Keratinocyte (primary cell): ENCODE data around the gene CGGBP1. TPM values are rescaled to one million over a fixed set of nuclear protein-coding genes. Genes with fewer than 3 reads are reported as not detected.

Source experiments
- DNase-seq: peaks from one replicate; pipeline ENCODE4 v3.0.0-alpha.2; 2011; ENCODE audit warnings: low read depth, missing footprints, low spot score
- FAIRE-seq: peaks from 2 replicates; lab custom pipeline; 2011; peaks lifted over from hg19 to GRCh38; lab: Jason Lieb, UNC
- H2AFZ ChIP-seq: 2 replicates; pipeline ENCODE4 v1.6.0; 2012; ENCODE audit warnings: low read length, control low read depth, inconsistent platforms; ENCODE audit not compliant: control insufficient read depth
- H3K27ac ChIP-seq: 2 replicates; pipeline ENCODE4 v1.5.1; 2011; ENCODE audit warnings: low read length; ENCODE audit not compliant: control insufficient read depth, insufficient read depth
- H3K27me3 ChIP-seq: 3 replicates; pipeline ENCODE4 v1.6.0; 2011; ENCODE audit warnings: low read length; ENCODE audit not compliant: control insufficient read depth, insufficient read depth; ENCODE audit errors: extremely low read depth
- H3K36me3 ChIP-seq, 2 experiments: 2 replicates in 1 of 2; 3 replicates in 1 of 2; pipeline ENCODE4 v1.5.1; 2011; ENCODE audit warnings: low read length in 2 of 2, mild to moderate bottlenecking in 1 of 2; ENCODE audit not compliant: control insufficient read depth in 2 of 2, insufficient read depth in 2 of 2; ENCODE audit errors: extremely low read depth in 1 of 2
- H3K4me1 ChIP-seq: 3 replicates; pipeline ENCODE4 v1.5.1; 2011; ENCODE audit warnings: low read length; ENCODE audit not compliant: control insufficient read depth, insufficient read depth; ENCODE audit errors: extremely low read depth
- H3K4me2 ChIP-seq: 3 replicates; pipeline ENCODE4 v1.6.0; 2011; ENCODE audit warnings: low read depth, low read length; ENCODE audit not compliant: control insufficient read depth, insufficient read depth; ENCODE audit errors: extremely low read depth
- H3K4me3 ChIP-seq, 3 experiments: fragments of 200-600 bp in 1 of 3; sonication (generic) in 1 of 3; 2 replicates in 2 of 3; 3 replicates in 1 of 3; pipeline ENCODE4 v1.5.1; 2011 to 2016; ENCODE audit warnings: low read length in 3 of 3, mild to moderate bottlenecking in 3 of 3, control low read depth in 2 of 3, inconsistent platforms in 1 of 3, low read depth in 1 of 3, mixed read lengths in 1 of 3, mixed run types in 1 of 3, moderate library complexity in 1 of 3; ENCODE audit not compliant: control insufficient read depth in 2 of 3, insufficient read depth in 2 of 3; ENCODE audit errors: extremely low read depth in 1 of 3
- H3K79me2 ChIP-seq: 2 replicates; pipeline ENCODE4 v1.6.0; 2012; ENCODE audit warnings: low read length; ENCODE audit not compliant: control insufficient read depth, insufficient read depth
- H3K9ac ChIP-seq: 3 replicates; pipeline ENCODE4 v1.6.0; 2011; ENCODE audit warnings: low read length; ENCODE audit not compliant: control insufficient read depth, insufficient read depth; ENCODE audit errors: extremely low read depth
- H3K9me1 ChIP-seq: 3 replicates; pipeline ENCODE4 v1.6.0; 2011; ENCODE audit warnings: low read length; ENCODE audit not compliant: control insufficient read depth, insufficient read depth; ENCODE audit errors: extremely low read depth
- H3K9me3 ChIP-seq: 2 replicates; pipeline ENCODE4 v1.5.1; 2012; ENCODE audit warnings: low read depth, low read length; ENCODE audit not compliant: control insufficient read depth
- H4K20me1 ChIP-seq: 3 replicates; pipeline ENCODE4 v1.6.0; 2011; ENCODE audit warnings: low read length; ENCODE audit not compliant: control insufficient read depth, insufficient read depth; ENCODE audit errors: extremely low read depth
- CTCF ChIP-seq, 3 experiments: IDR thresholded peaks in 1 of 3; conservative IDR thresholded peaks in 1 of 3; optimal IDR thresholded peaks in 1 of 3; 2 replicates in 2 of 3; 3 replicates in 1 of 3; pipeline versions ENCODE3 to v1.5.1; 2011; ENCODE audit warnings: low read length in 3 of 3, mild to moderate bottlenecking in 3 of 3, moderate library complexity in 2 of 3, control low read depth in 1 of 3, inconsistent platforms in 1 of 3; ENCODE audit not compliant: insufficient read depth in 2 of 3; ENCODE audit errors: extremely low read depth in 1 of 3
- EZH2 ChIP-seq: IDR thresholded peaks from one replicate; pipeline ENCODE4 v1.6.1; 2012; ENCODE audit warnings: inconsistent platforms, mild to moderate bottlenecking, low read length, moderate library complexity
- dilution Hi-C: fragments of 300-500 bp; cut with MboI; formaldehyde crosslinking; loops from one replicate; pipeline ENCODE4 v1.7.0; 2020; ENCODE audit warnings: low sequenced_read_pairs; ENCODE audit not compliant: extremely low pct_ligation_motif_present
- polyA plus RNA-seq, 5 experiments: library from polyadenylated mRNA; depleted of rRNA in 3 of 5; stranded (reverse) in 3 of 5; stranded (forward) in 1 of 5; unstranded in 1 of 5; fragments of >200 nt; gene quantifications; 1 replicate in 1 of 5; 2 replicates in 3 of 5; 3 replicates in 1 of 5; pipeline versions ENCODE4 v1.2.1 to v1.2.3, GENCODE V29; 2011 to 2012; ENCODE audit warnings: missing spikeins in 2 of 5, low read depth in 1 of 5, low replicate concordance in 1 of 5

Gene CGGBP1
- polyA plus RNA-seq, 1 donor (not counting 4 experiments of a cell fraction or from before 2014, with no cell fraction given): 43.3 TPM

- no peak for DNase-seq
- no peaks in the 10 kb centered on the region for H3K9me3 ChIP-seq
- no peak for FAIRE-seq
- no peak overlapping the region for H2AFZ ChIP-seq
- no peaks in the 10 kb centered on the region for H3K9me1 ChIP-seq
- no peak overlapping the region for H3K4me2 ChIP-seq
- no peak overlapping the region for H3K27ac ChIP-seq
- H3K4me1 ChIP-seq: peaks cover 10% of the 10 kb centered on the region
- no peak overlapping the region for H3K4me3 ChIP-seq
- H3K79me2 ChIP-seq: no peaks in the 10 kb centered on the region
- no peaks in the 10 kb centered on the region for H3K27me3 ChIP-seq
- H4K20me1 ChIP-seq: no peaks in the 10 kb centered on the region
- no peak overlapping the region for H3K9ac ChIP-seq
- dilution Hi-C loops: no loop called here
- no peak for TF ChIP-seq CTCF (optimal IDR thresholded peaks at IDR 0.05 in 1 of 3, IDR thresholded peaks at IDR 0.05 in 1 of 3, conservative IDR thresholded peaks at IDR 0.05 in 1 of 3; ENCODE audit: extremely low read depth in 1 of 3, insufficient read depth in 2 of 3, low read length in 3 of 3)
- no peaks in the 10 kb centered on the region for H3K36me3 ChIP-seq
Measured at GRCh38 chr3:88034491-88035275, 24.1 kb downstream of the CGGBP1 start.

GRCh38 chr3:88033808-88034207 lies 25.0 kb downstream of the CGGBP1 start:
- dilution Hi-C loops: no loop called here
- no peak for DNase-seq

More at GRCh38 chr3:88033808-88034207, 25.0 kb downstream of the CGGBP1 start:
- no peak for TF ChIP-seq CTCF (optimal IDR thresholded peaks at IDR 0.05 in 1 of 3, IDR thresholded peaks at IDR 0.05 in 1 of 3, conservative IDR thresholded peaks at IDR 0.05 in 1 of 3; ENCODE audit: extremely low read depth in 1 of 3, insufficient read depth in 2 of 3, low read length in 3 of 3)
- no peak for TF ChIP-seq EZH2
- no peak overlapping the region for H3K27ac ChIP-seq
- peak overlapping the region; percentile 56 for H2AFZ ChIP-seq
- no peaks in the 10 kb centered on the region for H3K36me3 ChIP-seq
- H3K4me1 ChIP-seq: peaks cover 7% of the 10 kb centered on the region
- H3K9ac ChIP-seq: no peak overlapping the region
- no peaks in the 10 kb centered on the region for H4K20me1 ChIP-seq
- H3K9me1 ChIP-seq: no peaks in the 10 kb centered on the region
- no peaks in the 10 kb centered on the region for H3K9me3 ChIP-seq
- no peak overlapping the region for H3K4me2 ChIP-seq
- no peaks in the 10 kb centered on the region for H3K79me2 ChIP-seq
- no peak for FAIRE-seq
- no peak overlapping the region for H3K4me3 ChIP-seq
- H3K27me3 ChIP-seq: no peaks in the 10 kb centered on the region
